HG03342 (cell line): ENCODE measurements around the gene SP110.
"Not testable (repeated sequence)": the region's sequence is repeated elsewhere in the genome, so short reads cannot be mapped to it uniquely, and the experiment has no call there.

ENCODE experiments used
- ATAC-seq: cut with Tn5 transposase; IDR thresholded peaks from one replicate; pipeline ENCODE4 v1.9.1; 2021; ENCODE audit warnings: mild to moderate bottlenecking, moderate library complexity; ENCODE audit not compliant: unreplicated experiment

SP110 gene

DNA sequence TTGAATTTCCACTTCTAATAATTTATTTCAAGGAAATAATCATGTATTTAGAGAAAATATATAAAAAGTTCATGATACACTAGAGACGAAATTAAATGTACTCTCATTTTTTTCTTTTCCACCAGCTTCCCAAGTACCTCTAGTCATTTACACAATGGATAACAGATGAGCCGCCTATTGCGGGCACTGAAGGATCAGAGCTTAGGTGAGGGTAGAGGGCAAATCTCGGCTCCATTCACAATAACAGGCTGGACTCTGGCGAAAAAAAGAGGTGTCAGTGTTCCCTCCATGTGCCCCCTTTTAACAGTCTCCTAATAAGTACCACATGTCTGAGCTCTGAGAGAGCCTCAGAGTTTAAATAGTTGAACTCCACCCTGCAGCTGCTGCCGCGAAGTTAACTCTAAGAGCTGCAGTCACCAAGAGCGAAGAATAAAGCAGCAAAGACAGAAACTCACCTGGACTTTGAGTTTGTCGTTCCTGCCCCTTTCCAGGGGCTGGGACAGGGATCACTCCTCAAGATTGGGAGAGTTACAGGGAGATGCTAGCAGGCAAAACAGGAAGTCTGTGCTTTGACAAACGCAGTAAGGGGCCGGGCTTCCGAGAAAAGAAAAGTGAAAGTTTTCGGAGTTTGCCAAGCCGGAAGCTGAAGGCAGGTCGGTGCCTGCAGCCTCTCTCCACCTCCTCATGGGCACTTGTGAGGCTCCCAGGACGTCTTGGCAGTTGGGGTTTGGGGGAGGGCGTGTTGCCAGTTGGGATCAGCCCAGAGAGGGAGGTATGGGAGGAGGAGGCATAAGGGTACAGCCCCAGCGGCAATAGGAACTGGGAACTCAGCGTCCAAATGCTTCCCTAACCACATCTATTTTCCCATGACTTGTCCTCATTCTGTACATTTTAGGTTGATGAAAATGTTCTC is at the start of gene SP110:
Gene SP110, minus strand, starts transcription at position 566 of the 913 bp plus-strand sequence. CDS start 3,057 bp downstream, outside the sequence.
- ATAC-seq = peak; percentile 75

DNA sequence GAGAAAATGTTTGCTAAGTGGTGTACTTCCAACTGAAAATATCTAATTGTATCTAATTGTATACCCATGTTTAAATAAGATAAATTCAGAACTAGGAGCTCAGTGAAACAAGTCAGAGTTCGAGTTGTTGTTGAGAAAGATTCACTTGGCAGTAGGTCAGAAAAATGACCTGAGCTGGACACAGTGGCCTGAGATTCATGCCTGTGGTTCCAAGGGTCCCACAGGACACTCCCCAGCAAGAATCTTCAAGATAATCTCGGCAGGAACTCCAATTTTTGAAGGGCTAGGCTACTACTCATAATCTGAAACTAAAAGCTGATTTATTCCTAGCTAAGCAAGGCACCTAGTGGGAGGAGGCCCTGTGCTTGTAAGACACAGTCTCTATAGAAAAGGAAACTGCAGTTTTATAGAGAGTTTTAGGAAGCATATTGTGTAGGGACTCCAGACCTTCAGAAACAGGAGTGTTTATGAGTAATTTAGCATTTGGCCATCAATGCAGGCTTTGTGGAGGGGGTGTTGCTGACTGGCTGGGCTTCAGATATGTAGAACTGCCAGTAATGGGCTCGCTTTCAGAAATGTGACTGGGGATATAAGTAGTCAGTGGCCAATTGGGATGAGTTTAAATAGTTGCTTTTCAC is 48.9 kb upstream of the SP110 start:
- ATAC-seq = peak; percentile 58

DNA sequence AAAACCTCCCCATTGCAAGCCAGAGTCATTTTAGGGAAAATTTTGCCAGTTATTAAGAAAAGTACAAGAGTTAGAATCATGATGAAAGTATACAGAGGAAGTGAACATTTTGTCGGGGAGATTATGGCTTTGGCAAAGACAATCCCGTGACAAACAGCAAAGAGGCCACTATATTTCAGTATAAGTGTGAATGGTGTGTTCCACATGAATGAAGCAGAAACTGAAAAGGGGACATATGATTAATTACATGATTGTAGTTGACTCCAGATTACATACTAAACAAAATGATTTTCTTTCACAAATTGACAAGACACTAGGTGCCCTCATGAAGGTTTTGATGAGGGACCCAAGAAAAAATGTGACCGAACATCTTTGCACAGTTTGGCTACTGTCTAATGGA is 47.8 kb upstream of the SP110 start:
- ATAC-seq = peak; percentile 66

DNA sequence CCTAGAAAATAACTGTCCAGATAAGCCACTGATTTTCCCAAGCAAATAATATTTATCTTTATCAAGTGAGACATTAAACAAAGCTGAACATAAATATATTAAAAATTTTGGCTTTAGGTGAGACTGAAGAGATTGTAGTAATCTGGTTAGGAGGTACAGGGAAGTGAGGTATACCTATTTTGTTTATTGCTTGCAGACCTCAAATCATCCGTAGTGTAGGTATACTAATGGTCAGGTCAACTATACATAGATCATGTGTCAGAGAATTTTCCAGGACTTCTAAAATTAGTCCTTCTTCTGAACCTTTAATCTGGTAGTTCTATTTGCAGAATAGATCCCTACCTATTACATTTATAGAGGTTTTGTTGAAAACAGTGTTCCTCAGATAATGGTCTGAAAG is 47.3 kb upstream of the SP110 start:
- ATAC-seq = peak; percentile 7

DNA sequence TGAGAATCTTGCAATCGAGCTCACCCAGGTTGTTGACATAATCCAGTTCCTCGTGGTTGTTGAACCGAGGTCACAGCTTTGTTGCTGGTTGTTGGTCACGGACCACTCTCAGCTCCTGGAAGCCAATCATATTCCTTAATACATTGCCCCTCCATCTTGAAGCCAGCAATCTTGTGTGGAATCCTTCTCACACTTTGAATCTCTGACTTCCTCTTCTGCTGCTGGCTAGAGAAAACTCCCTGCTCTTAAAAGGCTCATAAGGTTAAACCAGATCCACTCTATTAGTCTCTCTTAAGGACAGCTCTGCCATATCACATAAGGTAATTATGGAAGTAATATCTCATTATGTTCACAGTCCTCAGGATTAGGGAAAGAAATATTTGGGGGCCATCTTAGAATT is 46.9 kb upstream of the SP110 start:
- no peak for ATAC-seq

DNA sequence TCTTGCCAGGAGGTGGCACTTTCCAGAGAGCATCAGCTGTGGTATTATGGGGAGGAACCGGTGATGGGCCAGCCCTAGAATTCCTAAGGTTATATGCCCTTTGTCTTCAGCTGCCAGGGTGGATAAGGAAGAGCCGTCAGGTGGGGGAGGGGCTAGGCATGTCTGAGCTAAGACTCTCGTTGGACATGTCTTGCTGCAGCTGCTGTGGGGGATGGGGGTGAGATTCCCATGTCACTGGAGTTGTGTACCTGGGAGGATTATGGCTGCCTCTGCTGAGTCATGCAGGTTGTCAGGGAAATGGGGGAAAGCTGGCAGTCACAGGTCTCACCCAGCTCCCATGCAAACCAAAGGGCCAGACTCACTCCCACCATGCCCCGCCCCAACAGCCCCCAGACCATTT is 45.2 kb upstream of the SP110 start:
- ATAC-seq = not testable (repeated sequence)

DNA sequence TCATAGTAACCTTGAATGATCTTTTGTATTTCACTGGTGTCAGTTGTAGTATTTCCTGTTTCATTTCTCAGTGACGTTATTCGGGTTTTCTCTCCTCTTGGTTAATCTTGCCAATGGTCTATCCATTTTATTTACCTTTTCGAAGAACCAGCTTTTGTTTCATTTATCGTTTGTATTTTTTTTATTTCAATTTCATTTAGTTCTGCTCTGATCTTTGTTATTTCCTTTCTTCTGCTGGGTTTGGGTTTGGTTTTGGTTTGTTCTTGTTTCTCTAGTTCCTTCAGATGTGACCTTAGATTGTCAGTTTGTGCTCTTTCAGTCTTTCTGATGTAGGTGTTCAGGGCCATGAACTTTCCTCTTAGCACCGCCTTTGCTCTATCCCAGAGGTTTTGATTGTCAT is 42.5 kb upstream of the SP110 start:
- ATAC-seq = no peak

DNA sequence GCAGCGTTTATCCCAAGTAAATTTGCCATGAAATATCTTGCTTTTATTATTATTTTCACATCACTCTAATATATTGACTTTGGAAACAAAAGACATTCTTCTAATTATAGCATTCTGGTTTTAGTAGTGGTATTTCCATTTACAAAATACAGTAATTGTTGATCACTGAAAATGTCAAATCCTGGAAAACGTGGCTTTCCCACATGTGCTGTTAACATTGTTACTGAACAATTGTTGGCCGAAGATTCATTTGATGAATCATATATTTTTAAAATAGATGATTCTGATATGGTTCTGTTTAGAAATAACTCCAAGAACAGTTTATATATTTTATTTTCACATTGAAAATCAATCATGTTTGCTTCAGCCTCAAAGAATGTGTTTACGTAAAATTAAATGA is 38.7 kb upstream of the SP110 start:
- ATAC-seq = no peak

DNA sequence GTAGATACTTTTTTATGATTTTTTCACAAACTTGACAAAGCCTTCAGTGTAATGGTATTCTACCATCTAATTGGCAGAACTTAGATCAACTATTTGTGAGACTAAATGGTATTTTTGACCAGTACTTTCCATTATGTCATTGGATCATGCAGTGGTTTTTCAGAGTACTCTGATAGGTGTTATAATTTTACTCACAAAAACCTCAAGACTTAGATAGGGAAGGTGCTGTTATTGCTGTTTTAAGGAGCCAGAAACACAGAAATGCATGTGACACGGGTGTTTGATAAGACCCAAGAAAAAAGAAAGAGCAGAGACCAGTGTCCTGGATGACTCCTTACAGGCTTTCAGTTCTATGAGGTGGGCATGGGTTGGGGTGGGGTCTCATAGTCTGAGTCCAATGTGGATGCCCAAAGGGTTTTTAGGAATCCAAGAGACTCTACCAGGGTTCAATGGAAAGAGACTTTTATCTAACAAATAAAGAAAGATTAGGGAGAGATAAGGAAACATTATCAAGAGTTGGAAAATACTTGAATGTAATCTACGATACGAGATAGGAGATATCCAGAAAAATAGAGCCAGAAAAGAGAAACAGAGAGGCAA is 37.0 kb upstream of the SP110 start:
- ATAC-seq = no peak

DNA sequence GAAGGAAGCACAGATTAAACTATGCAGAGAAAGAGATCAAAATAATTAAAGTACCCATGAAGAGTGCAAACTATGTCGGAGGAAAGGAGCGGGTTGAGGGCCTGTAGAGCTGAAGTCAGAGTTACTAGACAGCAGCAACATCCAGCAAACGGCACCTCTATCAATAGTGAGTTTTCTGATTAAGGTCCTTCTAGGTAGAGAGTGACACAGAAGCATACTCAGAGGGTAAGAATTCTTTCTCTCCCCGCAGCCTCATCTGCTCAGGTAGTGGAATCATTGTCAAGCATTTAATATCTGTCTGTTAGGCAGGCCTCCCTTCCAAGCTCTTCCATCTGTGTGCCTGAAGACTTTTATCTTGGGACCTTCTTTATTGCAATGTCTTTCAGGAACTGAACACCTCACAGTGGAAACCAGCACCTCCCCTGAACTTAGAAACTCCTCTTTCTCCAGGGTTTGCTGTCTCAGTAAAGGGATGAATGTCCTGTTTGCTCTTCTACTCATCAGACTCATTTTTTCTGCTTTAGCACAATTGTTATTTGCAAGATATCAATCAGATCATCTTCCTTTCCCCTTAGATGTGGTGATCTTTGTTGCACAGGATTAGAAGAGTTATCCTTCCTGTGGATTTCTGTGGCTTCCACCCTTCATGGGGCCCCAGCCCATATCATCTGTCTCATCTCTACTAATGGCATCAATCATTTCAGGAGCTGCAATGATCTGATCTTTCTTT is 34.5 kb upstream of the SP110 start:
- no peak for ATAC-seq

DNA sequence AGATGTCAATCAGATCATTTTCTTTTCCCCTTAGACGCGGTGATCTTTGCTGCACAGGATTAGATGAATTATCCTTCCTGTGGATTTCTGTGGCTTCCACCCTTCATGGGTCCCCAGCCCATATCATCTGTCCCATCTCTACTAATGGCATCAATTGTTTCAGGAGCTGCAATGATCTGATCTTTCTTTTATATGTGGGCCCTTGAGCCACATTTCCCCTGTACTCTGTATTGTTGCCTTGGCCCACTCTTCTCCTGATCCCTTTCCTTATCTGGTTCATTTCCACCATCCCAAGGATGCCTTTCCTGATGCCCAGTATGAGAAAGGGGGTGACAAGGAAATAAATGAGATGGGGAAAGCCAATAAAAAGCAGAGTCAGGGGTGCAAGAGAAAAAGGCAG is 30.4 kb upstream of the SP110 start:
- ATAC-seq = no peak

DNA sequence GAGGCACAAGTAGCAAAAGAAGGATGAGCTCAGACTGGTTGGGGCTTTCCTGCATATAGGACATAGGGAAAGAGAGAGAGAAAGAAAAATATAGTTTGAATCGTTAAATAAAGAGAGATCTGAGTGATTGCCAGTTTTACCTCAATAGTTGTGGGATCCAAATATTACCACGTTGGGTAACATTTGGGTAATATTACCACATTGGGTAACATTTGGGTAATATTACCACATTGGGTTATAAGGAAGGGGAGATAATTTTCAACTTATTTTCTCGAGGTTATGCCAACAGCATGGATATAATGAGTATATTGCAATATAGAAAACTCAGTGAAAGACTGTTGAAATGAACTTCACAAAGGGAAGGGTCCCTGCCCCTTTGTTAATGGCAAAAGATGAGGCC is 26.4 kb upstream of the SP110 start:
- no peak for ATAC-seq

DNA sequence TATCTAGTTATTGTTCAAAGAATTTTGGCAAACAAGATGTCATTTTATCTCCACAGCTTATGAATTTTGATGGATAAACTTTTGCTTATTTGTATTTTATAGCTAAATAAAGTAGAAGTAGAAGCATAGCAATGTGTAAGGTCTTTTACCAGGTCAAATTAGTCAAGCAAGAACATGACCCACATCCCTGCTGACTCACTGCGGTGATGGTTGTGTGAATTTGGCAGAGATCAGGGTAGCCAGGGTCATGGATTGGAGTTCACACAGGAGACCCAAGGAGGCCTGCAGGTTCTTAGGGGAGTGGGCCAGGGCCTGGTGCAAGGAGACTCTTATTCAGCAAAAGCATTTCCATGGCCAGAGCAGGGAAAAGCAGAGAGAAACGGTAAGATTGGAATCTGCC is 24.4 kb upstream of the SP110 start:
- ATAC-seq = no peak

DNA sequence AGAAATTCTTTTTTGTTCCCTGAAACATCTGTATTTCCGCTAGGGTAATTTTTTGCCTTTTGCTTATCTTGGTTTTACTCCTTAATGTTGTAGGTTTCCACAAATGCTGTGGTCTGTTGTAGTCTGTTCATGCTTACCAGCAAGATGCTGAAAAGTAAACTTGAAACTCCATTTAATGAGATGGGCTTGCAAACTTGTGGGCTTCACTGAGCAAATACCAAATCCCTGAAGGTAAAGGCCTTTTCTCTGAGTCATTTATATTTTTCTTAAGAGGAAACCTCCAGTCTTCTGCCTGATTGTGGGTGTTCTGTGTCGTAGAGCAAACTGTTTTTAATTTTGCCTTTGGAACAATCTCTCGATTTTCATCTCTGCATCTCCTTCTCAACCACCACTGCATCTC is 15.1 kb upstream of the SP110 start:
- no peak for ATAC-seq

DNA sequence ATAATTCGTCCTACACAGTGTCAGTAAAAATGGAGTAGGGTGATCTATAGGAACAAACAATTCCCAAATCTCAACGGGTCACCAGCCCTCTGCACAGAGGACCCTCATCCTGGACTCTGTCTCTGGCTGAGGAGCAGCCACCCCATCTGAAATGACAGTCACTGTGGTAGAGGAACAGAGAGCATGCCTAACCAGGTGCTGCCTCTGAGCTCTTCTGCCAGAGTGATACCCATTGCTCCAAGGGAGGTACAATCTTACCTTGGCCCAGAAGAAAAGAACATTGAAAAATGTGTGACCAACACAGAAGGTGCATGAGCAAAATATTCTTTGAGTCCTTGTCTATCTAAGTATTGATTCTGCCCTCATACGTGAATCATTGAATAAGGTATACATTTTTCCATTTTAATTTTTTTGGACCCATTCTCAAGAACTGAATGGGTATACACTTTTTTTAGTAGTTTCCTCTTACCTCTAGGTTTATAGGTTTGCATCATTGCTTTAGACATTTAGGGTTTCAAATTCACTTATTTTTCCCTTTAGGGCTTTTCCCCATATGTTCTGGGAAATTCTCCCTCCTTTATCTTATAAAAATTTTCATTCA is 14.4 kb upstream of the SP110 start:
- ATAC-seq = peak; percentile 63

DNA sequence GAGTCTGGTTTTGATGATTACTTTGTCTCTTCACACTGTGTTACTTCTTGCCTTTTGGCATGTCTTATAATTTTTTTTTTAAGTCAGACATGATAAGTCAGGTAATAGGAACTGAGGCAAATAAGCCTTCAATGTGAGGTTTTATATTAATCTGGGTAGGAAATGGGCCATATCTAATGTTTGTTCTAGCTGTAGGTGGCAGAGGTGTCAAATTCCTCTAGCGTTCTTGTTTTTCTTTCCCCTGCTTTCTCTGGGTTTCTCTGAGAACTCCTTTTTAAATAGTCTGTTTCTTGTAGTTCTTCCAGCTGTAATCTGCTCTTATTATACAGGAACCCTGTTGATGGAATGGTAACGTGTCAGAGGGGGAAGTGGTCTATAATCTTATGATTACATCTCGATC is 11.5 kb upstream of the SP110 start:
- ATAC-seq = no peak

DNA sequence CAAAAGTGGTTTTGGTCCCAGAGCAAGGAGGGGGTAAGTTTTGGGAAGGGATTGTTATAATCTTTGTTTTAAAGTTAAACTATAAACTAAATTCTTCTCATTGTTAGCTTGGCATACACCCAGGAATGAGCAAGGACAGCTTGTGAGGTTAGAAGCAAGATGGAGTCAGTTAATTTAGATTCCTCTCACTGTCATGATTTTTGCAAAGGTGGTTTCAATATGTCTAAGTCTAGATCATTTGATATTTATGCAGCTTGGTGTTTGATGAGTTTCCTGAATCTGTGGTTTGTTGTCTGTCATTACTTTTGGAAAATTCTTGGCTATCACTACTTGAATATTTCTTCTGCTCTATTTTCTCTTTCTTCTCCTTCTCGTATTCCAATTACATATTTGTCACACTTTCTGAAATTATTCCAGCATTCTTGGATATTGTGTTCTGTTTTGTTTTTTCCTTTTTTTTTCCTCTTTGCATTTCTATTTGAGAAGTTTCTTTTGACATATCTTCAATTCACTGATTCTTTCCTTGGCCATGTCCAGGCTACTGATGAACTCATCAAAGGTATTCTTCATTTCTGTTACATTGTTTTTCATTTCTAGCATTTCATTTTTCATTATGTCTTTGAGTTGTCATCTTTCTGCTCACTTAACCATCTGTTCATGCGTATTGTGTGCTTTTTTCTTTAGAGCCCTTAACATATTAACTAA is 10.9 kb upstream of the SP110 start:
- no peak for ATAC-seq

DNA sequence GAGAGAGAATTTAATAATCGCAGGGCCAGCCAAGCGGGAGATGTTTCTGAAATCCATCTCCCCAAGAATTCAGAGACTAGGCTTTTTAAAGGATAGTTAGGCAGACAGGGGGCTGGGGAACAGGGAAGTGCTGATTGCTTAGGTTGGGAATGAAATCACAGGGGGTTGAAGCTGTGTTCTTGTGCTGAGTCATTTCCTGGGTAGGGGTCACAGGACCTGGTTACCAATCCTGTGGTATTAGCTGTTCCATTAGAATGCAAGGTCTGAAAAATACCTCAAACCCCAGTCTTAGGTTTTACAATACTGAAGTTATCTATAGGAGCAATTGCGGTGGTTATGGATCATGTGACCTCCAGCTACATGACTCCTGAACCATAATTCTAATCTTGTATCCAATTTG is 10.3 kb upstream of the SP110 start:
- no peak for ATAC-seq

DNA sequence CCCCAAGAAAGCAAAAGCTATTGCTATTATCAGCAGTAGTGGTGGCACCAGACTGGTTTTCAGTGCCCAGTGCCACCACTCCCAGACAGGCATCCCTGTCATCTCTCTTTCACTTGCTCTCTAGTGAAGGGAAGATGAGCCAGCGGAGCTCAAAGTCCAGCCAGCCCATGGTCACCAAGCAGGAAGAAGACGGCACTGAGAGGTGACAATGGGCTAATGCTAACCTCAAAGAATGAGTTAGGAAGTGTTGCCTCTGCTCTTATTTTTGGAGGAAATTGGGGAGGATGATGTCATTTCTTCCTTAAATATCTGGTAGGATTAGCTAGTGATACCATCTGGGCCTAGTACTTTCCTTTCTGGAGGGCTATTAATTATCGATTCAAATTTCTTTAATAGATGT is 7.4 kb upstream of the SP110 start:
- ATAC-seq = no peak

DNA sequence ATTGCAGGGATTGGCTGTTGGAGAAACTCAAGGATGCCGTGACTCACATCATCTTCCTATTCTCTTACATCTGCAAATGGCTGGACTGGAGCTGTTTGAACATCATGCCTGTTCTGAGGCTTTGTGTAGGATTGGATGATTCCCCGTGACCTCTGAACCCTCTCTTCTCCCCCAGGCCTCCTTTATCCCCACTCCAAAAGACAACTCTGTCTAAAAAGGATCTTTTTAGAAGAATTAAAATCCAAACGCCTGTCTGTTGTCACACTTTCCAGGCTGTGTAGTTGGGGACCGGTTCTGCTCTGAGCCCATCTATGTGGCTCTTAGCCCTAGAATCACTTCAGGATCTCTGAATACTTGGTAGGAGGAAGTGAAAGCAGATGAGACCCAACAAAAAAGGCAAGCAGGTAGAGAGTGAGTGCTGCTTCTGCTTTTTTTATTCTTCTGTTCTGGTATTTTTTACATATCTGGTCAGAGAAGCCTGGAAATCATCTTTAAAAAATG is 6.3 kb upstream of the SP110 start:
- ATAC-seq = peak; percentile 76
